ENCODE results near the gene CDK8.
"Not testable (repeated sequence)": the region's sequence is repeated elsewhere in the genome, so short reads cannot be mapped to it uniquely, and the experiment has no call there.

CDK8 gene

DNA sequence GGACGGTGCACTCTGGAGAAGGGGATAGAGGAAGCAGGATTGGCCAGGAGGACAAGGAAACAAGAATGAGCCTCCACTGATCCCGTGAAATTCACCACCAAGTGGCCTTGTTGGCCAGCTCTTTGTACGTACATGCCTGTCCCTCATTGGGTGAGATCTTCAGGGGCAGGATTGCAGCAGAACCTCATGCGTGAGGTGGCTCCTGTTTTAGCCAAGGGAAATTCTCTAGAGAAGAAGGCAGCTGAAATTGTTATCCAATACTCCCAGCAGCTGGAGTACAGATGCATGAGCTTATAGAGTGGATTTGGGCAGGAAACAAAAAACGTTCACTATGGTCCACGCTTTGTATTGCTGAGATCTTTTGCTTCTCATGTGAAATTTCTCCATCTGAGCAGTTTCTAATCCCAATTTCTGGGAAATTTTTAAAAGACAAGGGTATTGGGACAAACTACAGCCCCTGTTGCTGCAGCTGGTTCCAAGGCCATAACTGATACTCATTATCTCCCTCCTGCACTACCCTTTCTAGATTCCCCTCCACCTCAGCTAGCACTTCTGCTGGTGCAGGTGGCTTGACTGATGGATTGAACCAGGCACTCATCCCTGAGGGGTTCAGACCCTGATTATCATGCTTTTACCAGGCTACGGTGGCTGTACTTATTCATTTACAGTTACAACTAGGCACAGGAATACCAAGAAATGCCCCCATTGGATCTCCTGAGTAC is 27.9 kb upstream of the CDK8 start:
- H3K36me3 ChIP-seq (ENCODE audit: insufficient read depth, low read length): no peaks in the 10 kb centered on the region
- H3K27me3 ChIP-seq (ENCODE audit: insufficient read depth, low read length): peaks cover 16% of the 10 kb centered on the region; the same call in 1 of the 2 replicates
- H3K27ac ChIP-seq (ENCODE audit: low read depth, low read length): no peak overlapping the region
- no peak overlapping the region for H3K9ac ChIP-seq (ENCODE audit: low read depth, low read length)
- peaks cover under 1% of the 10 kb centered on the region; the same call in 1 of the 2 replicates for H3K4me1 ChIP-seq (ENCODE audit: insufficient read depth, low read length)
- H3K4me3 ChIP-seq (ENCODE audit: low read length): no peak overlapping the region
- WGBS: 86% methylated on average over 7 of the region's 7 CpGs
- no peaks in the 10 kb centered on the region for H3K9me3 ChIP-seq (ENCODE audit: insufficient read depth, low read depth, low read length)

DNA sequence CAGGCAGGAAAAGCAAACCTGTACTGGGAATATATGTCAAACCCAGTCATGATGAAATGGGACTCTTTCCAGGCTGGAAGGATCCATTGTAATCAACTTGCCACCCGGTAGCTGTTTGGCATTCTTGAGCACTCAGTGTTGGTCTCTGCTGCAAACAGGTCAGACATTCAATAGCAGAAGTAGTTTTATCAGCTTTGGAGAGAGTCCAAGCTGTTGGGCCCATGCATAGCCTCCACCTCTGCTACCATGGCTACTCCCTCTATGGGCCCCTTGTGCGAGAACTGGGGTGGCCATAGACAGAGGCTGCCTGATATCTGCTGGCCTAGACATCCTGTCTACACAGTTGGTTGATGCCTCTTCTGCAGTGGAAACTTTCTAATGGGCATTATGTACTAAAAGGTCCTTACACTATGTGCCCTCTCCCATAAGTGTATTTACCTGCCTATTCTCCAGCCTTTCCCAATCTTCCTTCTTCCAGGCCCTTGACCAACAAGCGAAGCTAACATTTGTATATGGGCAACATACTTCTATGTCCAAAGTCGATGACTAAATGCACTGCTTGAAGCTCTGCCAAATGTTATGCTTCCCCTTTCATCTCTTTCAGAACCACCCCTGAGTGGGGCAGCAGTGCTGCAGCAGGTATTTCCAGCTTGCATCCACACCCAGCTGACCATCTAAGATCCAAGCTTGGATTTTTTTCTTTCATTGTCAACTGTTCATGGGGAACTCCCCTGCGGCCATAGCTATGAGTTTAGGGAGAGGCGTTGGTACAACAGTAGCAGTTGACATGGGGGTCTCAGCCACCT is 26.6 kb upstream of the CDK8 start:
- H3K27ac ChIP-seq (ENCODE audit: low read depth, low read length): no peak overlapping the region
- no peak overlapping the region for H3K4me3 ChIP-seq (ENCODE audit: low read length)
- H3K27me3 ChIP-seq (ENCODE audit: insufficient read depth, low read length): peaks cover 16% of the 10 kb centered on the region; the same call in 1 of the 2 replicates
- no peaks in the 10 kb centered on the region for H3K9me3 ChIP-seq (ENCODE audit: insufficient read depth, low read depth, low read length)
- no peaks in the 10 kb centered on the region for H3K4me1 ChIP-seq (ENCODE audit: insufficient read depth, low read length)
- 94% methylated on average over 6 of the region's 6 CpGs for WGBS
- H3K9ac ChIP-seq (ENCODE audit: low read depth, low read length): no peak overlapping the region
- no peaks in the 10 kb centered on the region for H3K36me3 ChIP-seq (ENCODE audit: insufficient read depth, low read length)

DNA sequence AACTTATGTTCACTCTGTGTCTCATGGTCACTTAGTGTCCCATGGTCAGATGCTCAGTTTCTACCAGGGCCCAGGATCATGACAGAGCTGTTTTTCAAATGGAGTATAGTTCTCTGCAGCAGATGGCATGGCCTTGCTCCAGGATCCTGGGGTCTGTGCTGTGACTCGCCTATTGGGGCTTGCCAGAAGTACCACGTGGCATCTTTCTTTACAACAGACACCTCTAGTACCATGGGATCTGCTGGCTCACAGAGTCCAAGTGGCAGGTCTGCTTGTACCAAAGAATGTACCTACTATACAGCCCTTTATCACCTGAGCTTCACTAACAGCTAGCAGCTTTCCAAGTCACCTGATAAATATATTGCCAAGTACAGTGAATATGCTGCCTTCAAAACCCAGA is 25.8 kb upstream of the CDK8 start:
- Histone ChIP-seq H3K27me3 (ENCODE audit: insufficient read depth, low read length) (peaks cover 16% of the 10 kb centered on the region; the same call in 1 of the 2 replicates), H3K4me1 (ENCODE audit: insufficient read depth, low read length) (no peaks in the 10 kb centered on the region), H3K9ac (ENCODE audit: low read depth, low read length) (no peak overlapping the region), H3K27ac (ENCODE audit: low read depth, low read length) (no peak overlapping the region), H3K36me3 (ENCODE audit: insufficient read depth, low read length) (no peaks in the 10 kb centered on the region), H3K9me3 (ENCODE audit: insufficient read depth, low read depth, low read length) (no peaks in the 10 kb centered on the region), H3K4me3 (ENCODE audit: low read length) (no peak overlapping the region)
- WGBS: 77% methylated on average over 2 of the region's 2 CpGs

DNA sequence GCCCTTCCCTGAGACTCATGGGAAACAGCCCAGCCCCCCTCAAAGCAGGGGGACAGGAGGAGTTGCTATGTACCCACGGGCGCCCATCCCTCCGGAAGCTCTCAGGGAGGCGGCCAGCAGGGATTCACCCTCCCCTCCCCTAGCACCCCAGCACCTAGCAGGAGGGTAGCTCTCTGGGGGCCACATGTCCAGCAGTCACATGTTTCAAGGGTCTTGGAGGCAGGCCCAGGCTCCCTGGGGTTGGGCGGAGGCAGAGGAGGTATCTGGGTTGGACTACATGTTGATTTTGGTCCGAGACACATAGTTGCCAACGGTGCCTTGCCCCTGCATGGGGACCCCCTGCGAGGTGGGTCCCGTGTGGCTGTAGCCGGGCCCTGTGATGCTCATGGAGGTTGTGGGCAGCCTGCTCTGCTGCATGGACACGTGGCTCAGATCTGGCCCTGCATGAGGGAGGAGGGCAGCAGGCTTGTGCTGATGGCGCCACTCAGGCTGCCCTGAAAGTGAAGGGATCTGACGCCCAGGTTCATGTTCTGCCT is 24.8 kb upstream of the CDK8 start:
- Histone ChIP-seq H3K9me3 (ENCODE audit: insufficient read depth, low read depth, low read length) (no peaks in the 10 kb centered on the region), H3K27me3 (ENCODE audit: insufficient read depth, low read length) (peaks cover 9% of the 10 kb centered on the region; the same call in 1 of the 2 replicates), H3K4me3 (ENCODE audit: low read length) (no peak overlapping the region), H3K36me3 (ENCODE audit: insufficient read depth, low read length) (no peaks in the 10 kb centered on the region), H3K9ac (ENCODE audit: low read depth, low read length) (no peak overlapping the region), H3K27ac (ENCODE audit: low read depth, low read length) (no peak overlapping the region), H3K4me1 (ENCODE audit: insufficient read depth, low read length) (no peaks in the 10 kb centered on the region)
- 92% methylated on average over 13 of the region's 13 CpGs for WGBS

DNA sequence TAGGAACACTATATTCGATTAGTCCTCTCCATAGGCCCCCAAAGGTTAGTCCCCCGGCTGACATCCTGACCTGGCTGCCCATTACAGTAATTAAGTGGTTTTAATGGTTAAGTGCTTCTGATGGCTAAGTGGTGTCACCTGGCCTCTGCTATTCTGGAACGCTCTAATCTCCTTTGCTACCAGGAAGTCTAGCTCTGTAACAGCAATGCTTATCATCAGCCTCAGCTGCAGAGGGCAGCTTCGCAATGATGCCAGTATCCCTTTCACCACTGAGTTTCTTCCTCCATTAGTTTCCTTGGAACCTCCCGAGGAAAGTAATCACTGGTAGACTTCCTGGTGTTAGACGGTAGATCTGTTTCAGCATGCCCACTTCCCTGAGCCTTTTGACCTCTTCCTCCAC is 23.2 kb upstream of the CDK8 start:
- H3K9me3 ChIP-seq (ENCODE audit: insufficient read depth, low read depth, low read length): no peaks in the 10 kb centered on the region
- H3K27ac ChIP-seq (ENCODE audit: low read depth, low read length): no peak overlapping the region
- H3K9ac ChIP-seq (ENCODE audit: low read depth, low read length): no peak overlapping the region
- no peak overlapping the region for H3K4me3 ChIP-seq (ENCODE audit: low read length)
- no peaks in the 10 kb centered on the region for H3K4me1 ChIP-seq (ENCODE audit: insufficient read depth, low read length)
- peaks cover 5% of the 10 kb centered on the region; the same call in 1 of the 2 replicates for H3K27me3 ChIP-seq (ENCODE audit: insufficient read depth, low read length)
- 95% methylated on average over 6 of the region's 6 CpGs for whole genome bisulfite sequencing
- no peaks in the 10 kb centered on the region for H3K36me3 ChIP-seq (ENCODE audit: insufficient read depth, low read length)

DNA sequence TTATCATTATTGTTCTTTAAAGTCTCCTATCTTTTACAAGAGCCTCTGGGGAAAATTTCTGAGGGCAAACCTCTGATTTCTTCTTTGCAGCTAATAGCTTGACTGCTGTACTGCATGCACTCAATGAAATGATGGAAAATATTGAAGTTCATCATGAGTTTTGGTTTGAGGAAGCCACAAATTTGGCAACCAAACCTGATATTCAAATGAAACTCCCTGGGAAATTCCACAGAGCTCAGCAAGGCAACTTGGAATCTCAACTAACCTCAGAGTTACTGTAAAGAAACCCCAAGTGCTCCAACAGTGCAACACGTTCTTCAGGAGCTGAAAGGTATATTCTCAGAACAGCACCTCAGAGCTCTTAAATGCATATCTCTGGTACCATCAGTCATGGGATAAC is 17.6 kb upstream of the CDK8 start:
- H3K36me3 ChIP-seq (ENCODE audit: insufficient read depth, low read length): no peaks in the 10 kb centered on the region
- no peak overlapping the region for H3K4me3 ChIP-seq (ENCODE audit: low read length)
- H3K9ac ChIP-seq (ENCODE audit: low read depth, low read length): no peak overlapping the region
- no peaks in the 10 kb centered on the region for H3K27me3 ChIP-seq (ENCODE audit: insufficient read depth, low read length)
- 55% methylated on average over 1 of the region's 1 CpG for WGBS
- no peaks in the 10 kb centered on the region for H3K9me3 ChIP-seq (ENCODE audit: insufficient read depth, low read depth, low read length)
- H3K4me1 ChIP-seq (ENCODE audit: insufficient read depth, low read length): no peaks in the 10 kb centered on the region
- no peak overlapping the region for H3K27ac ChIP-seq (ENCODE audit: low read depth, low read length)

DNA sequence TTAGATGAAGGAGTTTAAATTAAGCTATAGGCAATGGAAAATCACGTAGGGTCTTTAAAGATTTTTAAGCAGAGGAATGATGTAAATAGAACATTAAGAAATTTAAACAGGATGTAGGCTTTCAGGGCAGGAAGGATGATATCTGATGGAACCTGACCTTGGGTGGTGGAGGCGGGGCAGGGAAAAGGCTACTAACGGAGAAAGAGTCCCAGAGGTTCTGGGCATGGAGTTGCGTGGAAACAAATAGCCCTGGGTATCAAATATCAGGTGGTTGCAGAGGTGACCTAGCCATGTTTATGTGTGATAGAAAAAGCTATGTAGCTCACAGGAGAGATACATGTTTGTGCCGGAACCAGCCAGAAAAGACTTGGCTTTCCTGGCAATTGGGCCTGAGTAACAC is 7.8 kb upstream of the CDK8 start:
- Histone ChIP-seq H3K4me3 (ENCODE audit: low read length) (no peak overlapping the region), H3K36me3 (ENCODE audit: insufficient read depth, low read length) (no peaks in the 10 kb centered on the region), H3K27ac (ENCODE audit: low read depth, low read length) (no peak overlapping the region), H3K4me1 (ENCODE audit: insufficient read depth, low read length) (no peaks in the 10 kb centered on the region), H3K9me3 (ENCODE audit: insufficient read depth, low read depth, low read length) (peaks cover 6% of the 10 kb centered on the region; the same call in 1 of the 2 replicates), H3K9ac (ENCODE audit: low read depth, low read length) (no peak overlapping the region), H3K27me3 (ENCODE audit: insufficient read depth, low read length) (peaks cover 15% of the 10 kb centered on the region; the same call in 1 of the 2 replicates)
- WGBS: 81% methylated on average over 5 of the region's 5 CpGs

DNA sequence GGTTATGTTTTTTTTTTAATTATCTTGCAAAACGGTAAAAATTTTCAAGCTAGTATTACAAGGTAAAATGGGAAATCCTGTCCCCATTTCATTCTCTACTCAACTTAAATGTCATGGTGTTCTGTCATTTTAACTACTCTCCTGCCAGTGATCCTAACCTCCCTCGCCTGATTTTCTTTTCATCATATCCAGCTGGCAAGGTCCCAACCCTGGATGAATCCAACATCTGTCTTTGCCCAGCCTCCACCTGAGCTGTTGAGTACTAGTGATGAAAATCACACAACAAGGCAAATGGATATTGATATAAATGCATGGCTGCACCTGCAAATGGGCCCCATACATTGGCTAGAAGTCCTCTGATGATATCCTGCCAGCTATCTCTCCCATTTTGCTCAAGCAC is 6.9 kb upstream of the CDK8 start:
- Histone ChIP-seq H3K4me1 (ENCODE audit: insufficient read depth, low read length) (no peaks in the 10 kb centered on the region), H3K27me3 (ENCODE audit: insufficient read depth, low read length) (peaks cover 15% of the 10 kb centered on the region; the same call in 1 of the 2 replicates), H3K9ac (ENCODE audit: low read depth, low read length) (no peak overlapping the region), H3K9me3 (ENCODE audit: insufficient read depth, low read depth, low read length) (peaks cover 6% of the 10 kb centered on the region; the same call in 1 of the 2 replicates), H3K4me3 (ENCODE audit: low read length) (no peak overlapping the region), H3K27ac (ENCODE audit: low read depth, low read length) (no peak overlapping the region), H3K36me3 (ENCODE audit: insufficient read depth, low read length) (no peaks in the 10 kb centered on the region)
- 90% methylated on average over 2 of the region's 2 CpGs for WGBS

DNA sequence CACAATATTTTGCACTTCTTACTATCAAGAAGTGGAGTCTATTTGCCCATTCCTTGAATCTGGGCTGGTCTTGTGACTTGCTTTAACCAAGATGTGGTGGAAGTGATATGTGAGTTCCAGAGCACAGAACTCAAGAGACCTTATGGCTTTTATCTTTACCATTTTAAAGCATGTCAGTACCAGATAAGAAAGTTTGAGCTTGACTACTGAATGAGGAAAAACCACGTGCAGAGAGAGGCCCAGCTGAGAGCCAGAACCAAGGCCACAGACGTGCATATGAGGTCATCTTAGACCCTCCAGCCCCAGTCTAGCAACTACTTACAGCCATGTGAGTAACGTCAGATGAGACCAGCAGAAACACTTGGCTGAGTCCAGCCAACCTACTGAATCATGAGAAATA is 6.3 kb upstream of the CDK8 start:
- 61% methylated on average over 3 of the region's 3 CpGs for whole genome bisulfite sequencing
- Histone ChIP-seq H3K27me3 (ENCODE audit: insufficient read depth, low read length) (peaks cover 15% of the 10 kb centered on the region; the same call in 1 of the 2 replicates), H3K27ac (ENCODE audit: low read depth, low read length) (no peak overlapping the region), H3K4me1 (ENCODE audit: insufficient read depth, low read length) (no peaks in the 10 kb centered on the region), H3K36me3 (ENCODE audit: insufficient read depth, low read length) (no peaks in the 10 kb centered on the region), H3K4me3 (ENCODE audit: low read length) (no peak overlapping the region), H3K9ac (ENCODE audit: low read depth, low read length) (no peak overlapping the region), H3K9me3 (ENCODE audit: insufficient read depth, low read depth, low read length) (peaks cover 4% of the 10 kb centered on the region; the same call in 1 of the 2 replicates)

DNA sequence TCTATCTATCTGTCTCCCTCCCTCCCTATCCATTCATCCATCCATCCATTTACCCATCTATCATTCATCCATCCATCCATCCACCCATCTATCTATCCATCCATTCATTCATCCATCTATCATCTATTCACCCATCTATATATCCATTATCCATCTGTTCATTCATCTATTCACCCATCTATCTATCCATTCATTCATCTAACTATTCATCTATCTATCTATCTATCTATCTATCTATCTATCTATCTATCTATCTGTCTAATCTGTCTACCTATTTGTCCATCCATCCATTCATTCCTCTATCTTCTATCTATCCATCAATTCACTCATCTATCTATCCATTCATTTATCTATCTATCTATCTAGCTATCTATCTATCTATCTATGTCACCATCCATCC is 4.4 kb upstream of the CDK8 start:
- Histone ChIP-seq H3K9me3 (ENCODE audit: insufficient read depth, low read depth, low read length) (no peaks in the 10 kb centered on the region), H3K27ac (ENCODE audit: low read depth, low read length) (no peak overlapping the region), H3K36me3 (ENCODE audit: insufficient read depth, low read length) (no peaks in the 10 kb centered on the region), H3K4me1 (ENCODE audit: insufficient read depth, low read length) (no peaks in the 10 kb centered on the region), H3K9ac (ENCODE audit: low read depth, low read length) (no peak overlapping the region), H3K4me3 (ENCODE audit: low read length) (no peak overlapping the region), H3K27me3 (ENCODE audit: insufficient read depth, low read length) (peaks cover 15% of the 10 kb centered on the region; the same call in 1 of the 2 replicates)

DNA sequence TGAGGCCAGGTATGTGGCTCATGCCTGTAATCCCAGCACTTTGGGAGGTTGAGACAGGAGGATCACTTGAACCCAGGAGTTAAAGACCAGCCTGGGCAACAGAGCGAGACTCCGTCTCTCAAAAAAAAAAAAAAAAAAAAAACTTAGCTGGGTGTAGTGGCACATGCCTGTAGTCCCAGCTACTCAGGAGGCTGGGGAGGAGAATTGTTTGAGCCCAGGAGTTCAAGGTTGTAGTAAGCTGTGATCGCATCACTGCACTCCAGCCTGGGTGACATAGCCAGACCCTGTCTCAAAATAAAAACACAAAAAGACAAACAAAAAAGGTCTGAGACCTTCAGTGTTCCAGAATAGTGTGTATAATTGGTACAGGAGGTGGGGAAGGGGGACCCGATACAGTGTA is 1.9 kb upstream of the CDK8 start:
- not testable (repeated sequence) for H3K9ac ChIP-seq (ENCODE audit: low read depth, low read length); H3K4me3 ChIP-seq (ENCODE audit: low read length); H3K27ac ChIP-seq (ENCODE audit: low read depth, low read length); H3K9me3 ChIP-seq (ENCODE audit: insufficient read depth, low read depth, low read length); H3K36me3 ChIP-seq (ENCODE audit: insufficient read depth, low read length)
- 87% methylated on average over 4 of the region's 4 CpGs for WGBS
- H3K4me1 ChIP-seq (ENCODE audit: insufficient read depth, low read length): peaks cover 14% of the 10 kb centered on the region; the same call in 1 of the 2 replicates
- H3K27me3 ChIP-seq (ENCODE audit: insufficient read depth, low read length): peaks cover 15% of the 10 kb centered on the region; the same call in 1 of the 2 replicates

Data from HUES64 (cell line).